NCI-H510A treated with DMSO at 0.1 percent for 48 hours (cell line): ENCODE measurements around the gene EXOG.
A peak's percentile ranks its signal among the peaks of the same experiment; 100 is the strongest.

Experiments used
- DNase-seq: peaks from one replicate; lab custom pipeline; 2025; lab: John Stamatoyannopoulos, UW

EXOG gene

GRCh38 chr3:38473229-38473628 is 22.9 kb upstream of the EXOG start:
- peak; percentile 50 for DNase-seq

- DNase-seq: no peak
These were observed 21.1 kb upstream of the EXOG start for GRCh38 chr3:38474928-38475605.

- DNase-seq: no peak
These were observed 20.4 kb upstream of the EXOG start for GRCh38 chr3:38475716-38476115.

- DNase-seq: no peak
These were observed 19.9 kb upstream of the EXOG start for GRCh38 chr3:38476157-38476756.

- no peak for DNase-seq
These were observed 18.9 kb upstream of the EXOG start for GRCh38 chr3:38477057-38477820.

- DNase-seq: no peak
These were observed 18.2 kb upstream of the EXOG start for GRCh38 chr3:38477839-38478450.

- no peak for DNase-seq
These were observed 17.2 kb upstream of the EXOG start for GRCh38 chr3:38478901-38479300.

GRCh38 chr3:38479431-38480092 is 16.6 kb upstream of the EXOG start:
- DNase-seq: peak; percentile 13

GRCh38 chr3:38480093-38480445 is 16.1 kb upstream of the EXOG start:
- no peak for DNase-seq

GRCh38 chr3:38480930-38481329 is 15.2 kb upstream of the EXOG start:
- no peak for DNase-seq

- DNase-seq: no peak
These were observed 13.2 kb upstream of the EXOG start for GRCh38 chr3:38482951-38483350.

GRCh38 chr3:38487323-38487722 is 8.8 kb upstream of the EXOG start:
- DNase-seq: no peak

- no peak for DNase-seq
These were observed 7.2 kb upstream of the EXOG start for GRCh38 chr3:38488949-38489348.

- no peak for DNase-seq
These were observed 6.4 kb upstream of the EXOG start for GRCh38 chr3:38489766-38490165.

GRCh38 chr3:38490281-38491030 is 5.7 kb upstream of the EXOG start:
- DNase-seq: no peak

GRCh38 chr3:38491215-38491614 is 4.9 kb upstream of the EXOG start:
- no peak for DNase-seq

GRCh38 chr3:38493031-38493430 is 3.1 kb upstream of the EXOG start:
- DNase-seq: no peak

GRCh38 chr3:38497031-38497430 is 891 bp downstream of the EXOG start:
- DNase-seq: no peak

GRCh38 chr3:38500688-38501417 is 4.7 kb downstream of the EXOG start:
- DNase-seq: no peak

- no peak for DNase-seq
These were observed 11.0 kb downstream of the EXOG start for GRCh38 chr3:38507120-38507519.

GRCh38 chr3:38509732-38510131 is 13.6 kb downstream of the EXOG start:
- no peak for DNase-seq
